Esophagus squamous epithelium (tissue), 4 donors: ENCODE measurements around the gene TPCN2.

Experiments used
- POLR2A ChIP-seq, 4 donors: fragments of 450-650 bp; IDR thresholded peaks; one replicate each; pipeline ENCODE4 v1.6.1; 2017; ENCODE audit warnings: antibody characterized with exemption in 4 of 4, mild to moderate bottlenecking in 4 of 4, moderate library complexity in 3 of 4
- TF ChIP-seq, protein P1 (sequence below), 6 experiments: fragments of 450-650 bp in 4 of 6; fragments of 200-600 bp in 2 of 6; sonication (generic) in 2 of 6; IDR thresholded peaks; one replicate each; pipeline ENCODE4 v1.5.1; 2016 to 2019; ENCODE audit warnings: antibody characterized with exemption in 6 of 6, mild to moderate bottlenecking in 4 of 6, moderate library complexity in 4 of 6

DNA sequence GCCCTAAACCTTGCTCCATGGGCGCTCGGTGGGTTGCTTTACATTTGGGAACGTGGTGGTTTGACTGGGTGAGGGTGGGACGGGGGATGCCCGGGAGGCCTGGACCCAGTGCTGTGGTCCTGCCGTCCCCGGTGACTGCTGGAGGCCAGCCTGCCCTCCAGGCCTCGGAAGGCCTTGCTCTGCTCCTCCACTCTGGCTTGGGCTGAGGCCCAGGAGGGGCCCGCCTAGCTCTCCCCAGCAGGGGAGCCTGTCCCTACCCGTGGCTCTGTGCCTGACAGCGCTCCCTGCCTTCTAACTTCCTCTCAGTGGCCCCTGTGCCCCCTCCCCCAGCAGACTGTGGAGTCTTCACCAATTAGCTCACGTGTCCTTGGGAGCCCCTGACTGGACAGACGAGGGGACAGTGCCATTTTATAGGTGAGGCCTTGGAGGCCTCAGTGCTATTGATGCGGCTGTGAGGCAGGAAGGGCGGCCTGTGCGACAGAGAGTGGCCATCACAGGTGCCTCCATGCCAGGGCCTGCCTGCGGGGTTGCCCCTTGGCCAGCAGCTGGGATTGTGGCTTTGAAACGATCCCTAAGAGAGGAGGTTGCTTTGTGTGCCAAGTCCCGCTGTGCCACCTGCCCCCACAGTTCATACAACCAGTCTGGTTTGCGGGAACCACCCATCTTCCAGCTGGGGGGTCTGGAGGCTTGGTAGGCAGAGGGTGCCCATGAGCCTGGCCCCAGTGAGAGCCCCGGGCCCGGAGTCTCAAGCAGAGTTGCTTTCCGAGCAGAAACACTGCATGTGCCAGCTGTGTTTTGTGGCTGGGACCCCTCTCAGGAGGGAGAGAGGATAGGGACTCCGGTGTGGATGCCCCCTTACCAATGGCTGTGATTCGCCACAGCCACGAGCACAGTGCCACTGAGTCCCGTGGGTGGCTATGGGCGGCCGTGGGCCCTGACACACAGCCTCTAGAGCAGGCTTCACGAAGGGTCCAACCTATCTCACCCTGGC lies 17.7 kb downstream of the TPCN2 start:
- no peak for TF ChIP-seq POLR2A (IDR thresholded peaks at IDR 0.05)
- TF ChIP-seq, protein P1, sequence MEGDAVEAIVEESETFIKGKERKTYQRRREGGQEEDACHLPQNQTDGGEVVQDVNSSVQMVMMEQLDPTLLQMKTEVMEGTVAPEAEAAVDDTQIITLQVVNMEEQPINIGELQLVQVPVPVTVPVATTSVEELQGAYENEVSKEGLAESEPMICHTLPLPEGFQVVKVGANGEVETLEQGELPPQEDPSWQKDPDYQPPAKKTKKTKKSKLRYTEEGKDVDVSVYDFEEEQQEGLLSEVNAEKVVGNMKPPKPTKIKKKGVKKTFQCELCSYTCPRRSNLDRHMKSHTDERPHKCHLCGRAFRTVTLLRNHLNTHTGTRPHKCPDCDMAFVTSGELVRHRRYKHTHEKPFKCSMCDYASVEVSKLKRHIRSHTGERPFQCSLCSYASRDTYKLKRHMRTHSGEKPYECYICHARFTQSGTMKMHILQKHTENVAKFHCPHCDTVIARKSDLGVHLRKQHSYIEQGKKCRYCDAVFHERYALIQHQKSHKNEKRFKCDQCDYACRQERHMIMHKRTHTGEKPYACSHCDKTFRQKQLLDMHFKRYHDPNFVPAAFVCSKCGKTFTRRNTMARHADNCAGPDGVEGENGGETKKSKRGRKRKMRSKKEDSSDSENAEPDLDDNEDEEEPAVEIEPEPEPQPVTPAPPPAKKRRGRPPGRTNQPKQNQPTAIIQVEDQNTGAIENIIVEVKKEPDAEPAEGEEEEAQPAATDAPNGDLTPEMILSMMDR (IDR thresholded peaks at IDR 0.05) = no peak
